Astrocyte (in vitro differentiated cells and primary cell): Measurements from ENCODE around the gene RTKN.

Experiments used
- EZH2 ChIP-seq: IDR thresholded peaks from 2 replicates; pipeline ENCODE4 v1.6.1; 2012; ENCODE audit warnings: mild to moderate bottlenecking, low read length, inconsistent platforms; ENCODE audit not compliant: insufficient read depth
- TF ChIP-seq, protein P1 (sequence below): IDR thresholded peaks from 2 replicates; pipeline ENCODE4 v1.5.1; 2011; ENCODE audit warnings: low read depth, mild to moderate bottlenecking, inconsistent platforms, low read length, moderate library complexity; ENCODE audit not compliant: insufficient read depth

DNA sequence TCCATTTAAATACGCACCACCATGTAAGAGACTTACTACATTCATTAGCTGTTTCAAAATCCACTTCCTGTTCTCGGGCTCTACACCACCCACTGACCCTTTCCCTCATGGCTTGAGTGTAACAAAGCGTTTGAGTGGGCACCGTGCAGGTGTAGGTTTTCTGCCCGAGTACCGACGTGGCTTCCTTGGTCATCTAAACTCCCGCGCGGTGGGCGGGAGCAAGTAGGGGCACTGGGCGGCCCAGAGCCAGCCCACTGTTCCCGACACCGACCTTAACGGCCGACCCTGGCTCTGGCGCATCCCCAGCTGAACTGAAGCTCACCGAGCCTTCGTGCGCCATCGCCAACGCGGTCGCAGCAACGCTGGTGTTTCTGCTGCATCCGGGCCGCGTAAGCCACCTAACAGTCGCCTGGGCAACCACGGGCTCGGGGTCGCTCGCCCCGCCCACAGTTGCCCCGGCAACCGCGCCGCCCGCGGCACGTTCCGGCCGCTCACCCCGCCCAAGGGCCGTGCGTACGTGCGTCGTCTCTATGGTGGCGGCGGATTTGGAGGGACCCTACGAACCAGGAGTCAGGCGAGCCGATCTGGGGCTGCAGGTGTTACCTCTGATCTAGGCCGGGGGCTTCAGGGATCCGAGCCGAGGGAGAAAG lies 20.4 kb downstream of the RTKN start, which contains the start of the genes C2orf81 and WDR54:
- TF ChIP-seq EZH2: no peak
- TF ChIP-seq, protein P1, sequence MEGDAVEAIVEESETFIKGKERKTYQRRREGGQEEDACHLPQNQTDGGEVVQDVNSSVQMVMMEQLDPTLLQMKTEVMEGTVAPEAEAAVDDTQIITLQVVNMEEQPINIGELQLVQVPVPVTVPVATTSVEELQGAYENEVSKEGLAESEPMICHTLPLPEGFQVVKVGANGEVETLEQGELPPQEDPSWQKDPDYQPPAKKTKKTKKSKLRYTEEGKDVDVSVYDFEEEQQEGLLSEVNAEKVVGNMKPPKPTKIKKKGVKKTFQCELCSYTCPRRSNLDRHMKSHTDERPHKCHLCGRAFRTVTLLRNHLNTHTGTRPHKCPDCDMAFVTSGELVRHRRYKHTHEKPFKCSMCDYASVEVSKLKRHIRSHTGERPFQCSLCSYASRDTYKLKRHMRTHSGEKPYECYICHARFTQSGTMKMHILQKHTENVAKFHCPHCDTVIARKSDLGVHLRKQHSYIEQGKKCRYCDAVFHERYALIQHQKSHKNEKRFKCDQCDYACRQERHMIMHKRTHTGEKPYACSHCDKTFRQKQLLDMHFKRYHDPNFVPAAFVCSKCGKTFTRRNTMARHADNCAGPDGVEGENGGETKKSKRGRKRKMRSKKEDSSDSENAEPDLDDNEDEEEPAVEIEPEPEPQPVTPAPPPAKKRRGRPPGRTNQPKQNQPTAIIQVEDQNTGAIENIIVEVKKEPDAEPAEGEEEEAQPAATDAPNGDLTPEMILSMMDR: no peak
